ENCODE measurements around the gene SERBP1.

GRCh38 chr1:67401443-67401842, 28.8 kb downstream of the SERBP1 start:
- TF ChIP-seq ZFX (IDR thresholded peaks at IDR 0.05; ENCODE audit: borderline replicate concordance): no peak
- no peak for TF ChIP-seq CTCF (IDR thresholded peaks at IDR 0.05)

All from 22Rv1 (cell line).